SK-N-SH treated with all-trans-retinoic acid at 6 μM for 48 hours (cell line): Measurements from ENCODE around the gene PARD3.
A peak's percentile ranks its signal among the peaks of the same experiment; 100 is the strongest.

Experiments used
- ATAC-seq: fragments of 200-7000 bp; cut with Tn5 transposase; 3 replicates; pipeline ENCODE4 v1.9.1; 2020; ENCODE audit warnings: mild to moderate bottlenecking, moderate library complexity
- ARNTL ChIP-seq: fragments of 450-650 bp; formaldehyde crosslinking; IDR thresholded peaks from 2 replicates; pipeline ENCODE4 v1.5.0; 2020; ENCODE audit warnings: low read depth, mild to moderate bottlenecking, moderate library complexity, borderline replicate concordance
- BACH2 ChIP-seq: fragments of 250-450 bp; sonication (Bioruptor Pico); IDR thresholded peaks from 2 replicates; pipeline ENCODE4 v1.9.0; 2021; ENCODE audit warnings: mild to moderate bottlenecking, borderline replicate concordance
- CSDC2 ChIP-seq: fragments of 250-450 bp; sonication (Bioruptor Pico); IDR thresholded peaks from 2 replicates; pipeline ENCODE4 v1.5.0; 2020; ENCODE audit warnings: mild to moderate bottlenecking, moderate library complexity
- CSRNP3 ChIP-seq: fragments of 250-450 bp; sonication (Bioruptor Pico); IDR thresholded peaks from 2 replicates; pipeline ENCODE4 v1.5.1; 2021; ENCODE audit warnings: mild to moderate bottlenecking, moderate library complexity
- GLIS3 ChIP-seq: fragments of 250-450 bp; sonication (Bioruptor Pico); IDR thresholded peaks from 2 replicates; pipeline ENCODE4 v1.5.0; 2020; ENCODE audit warnings: mild to moderate bottlenecking, moderate library complexity
- OSR1 ChIP-seq: fragments of 250-450 bp; sonication (Bioruptor Pico); IDR thresholded peaks from 2 replicates; pipeline ENCODE4 v1.8.0; 2022; ENCODE audit warnings: moderate library complexity, mild to moderate bottlenecking, inconsistent platforms
- PATZ1 ChIP-seq: fragments of 250-450 bp; sonication (Bioruptor Pico); IDR thresholded peaks from 2 replicates; pipeline ENCODE4 v1.8.0; 2020; ENCODE audit warnings: mild to moderate bottlenecking, moderate library complexity, borderline replicate concordance
- POU6F1 ChIP-seq: fragments of 250-450 bp; sonication (Bioruptor Pico); IDR thresholded peaks from 2 replicates; pipeline ENCODE4 v1.8.0; 2021; ENCODE audit warnings: low read depth, mild to moderate bottlenecking, moderate library complexity, borderline replicate concordance
- RARB ChIP-seq: fragments of 250-450 bp; sonication (Bioruptor Pico); IDR thresholded peaks from 2 replicates; pipeline ENCODE4 v1.8.0; 2021; ENCODE audit warnings: mild to moderate bottlenecking, moderate library complexity
- SNAI2 ChIP-seq: fragments of 250-450 bp; sonication (Bioruptor Pico); IDR thresholded peaks from 2 replicates; pipeline ENCODE4 v1.5.0; 2020; ENCODE audit warnings: mild to moderate bottlenecking, moderate library complexity
- TCF4 ChIP-seq: fragments of 250-450 bp; sonication (Bioruptor Pico); IDR thresholded peaks from 2 replicates; pipeline ENCODE4 v1.8.0; 2021; ENCODE audit warnings: mild to moderate bottlenecking, moderate library complexity, borderline replicate concordance
- TOX ChIP-seq: fragments of 250-450 bp; sonication (Bioruptor Pico); IDR thresholded peaks from 2 replicates; pipeline ENCODE4 v1.8.0; 2021; ENCODE audit warnings: mild to moderate bottlenecking, moderate library complexity, borderline replicate concordance
- TSHZ2 ChIP-seq: fragments of 250-450 bp; sonication (Bioruptor Pico); IDR thresholded peaks from 2 replicates; pipeline ENCODE4 v1.5.0; 2020; ENCODE audit warnings: mild to moderate bottlenecking, moderate library complexity
- ZC3H10 ChIP-seq: fragments of 250-450 bp; sonication (Bioruptor Pico); IDR thresholded peaks from 2 replicates; pipeline ENCODE4 v1.5.1; 2021; ENCODE audit warnings: mild to moderate bottlenecking, moderate library complexity
- ZFP30 ChIP-seq: fragments of 450-650 bp; formaldehyde crosslinking; IDR thresholded peaks from 2 replicates; pipeline ENCODE4 v1.5.0; 2022; ENCODE audit warnings: mild to moderate bottlenecking, moderate library complexity
- ZNF70 ChIP-seq: fragments of 450-650 bp; formaldehyde crosslinking; IDR thresholded peaks from 2 replicates; pipeline ENCODE4 v1.5.0; 2020; ENCODE audit warnings: mild to moderate bottlenecking, moderate library complexity
- ZNF8 ChIP-seq: fragments of 450-650 bp; formaldehyde crosslinking; IDR thresholded peaks from 2 replicates; pipeline ENCODE4 v1.5.0; 2020; ENCODE audit warnings: mild to moderate bottlenecking, moderate library complexity

PARD3 gene

GRCh38 chr10:34188221-34188620, 626.9 kb downstream of the PARD3 start:
- ATAC-seq: no peak
- TF ChIP-seq PATZ1 (CRISPR knock-in tag): no peak
- no peak for TF ChIP-seq TOX
- TF ChIP-seq ZC3H10 (CRISPR knock-in tag): no peak
- no peak for TF ChIP-seq BACH2 (CRISPR knock-in tag)
- TF ChIP-seq POU6F1 (CRISPR knock-in tag): no peak
- TF ChIP-seq SNAI2 (CRISPR knock-in tag): no peak

GRCh38 chr10:34187201-34187600, 627.9 kb downstream of the PARD3 start:
- TF ChIP-seq TOX (peak; percentile 74; the same call in 1 of the 2 replicates), ZC3H10 (CRISPR knock-in tag) (no peak), PATZ1 (CRISPR knock-in tag) (peak; percentile 16; the same call in 1 of the 2 replicates), ZNF70 (CRISPR knock-in tag) (no peak)
- peak; percentile 89 for ATAC-seq

GRCh38 chr10:34186745-34187144, 628.4 kb downstream of the PARD3 start:
- peak; percentile 21 for ATAC-seq
- TF ChIP-seq ARNTL (CRISPR knock-in tag) (no peak), CSRNP3 (CRISPR knock-in tag) (no peak)

- TF ChIP-seq RARB (CRISPR knock-in tag) (no peak), OSR1 (no peak), POU6F1 (CRISPR knock-in tag) (no peak), SNAI2 (CRISPR knock-in tag) (no peak), CSDC2 (CRISPR knock-in tag) (no peak), ZFP30 (CRISPR knock-in tag) (no peak), GLIS3 (CRISPR knock-in tag) (no peak), TSHZ2 (CRISPR knock-in tag) (no peak), TOX (no peak), TCF4 (CRISPR knock-in tag) (no peak), ARNTL (CRISPR knock-in tag) (no peak), BACH2 (CRISPR knock-in tag) (no peak), ZNF8 (CRISPR knock-in tag) (no peak)
- ATAC-seq: no peak
These were observed 629.1 kb downstream of the PARD3 start for GRCh38 chr10:34185998-34186397.
